Activated T-cell treated with anti-CD3 and anti-CD28 coated beads for 48 hours (primary cell): ENCODE results near the gene DNAJC3.
"Not testable (repeated sequence)": the region's sequence is repeated elsewhere in the genome, so short reads cannot be mapped to it uniquely, and the experiment has no call there.

Experiments used
- DNase-seq: peaks from one replicate; pipeline ENCODE4 v3.0.0-alpha.2; 2020; ENCODE audit warnings: low read depth

The DNAJC3 gene

GRCh38 chr13:95716231-95716630 is 39.3 kb downstream of the DNAJC3 start:
- DNase-seq: no peak

DNA sequence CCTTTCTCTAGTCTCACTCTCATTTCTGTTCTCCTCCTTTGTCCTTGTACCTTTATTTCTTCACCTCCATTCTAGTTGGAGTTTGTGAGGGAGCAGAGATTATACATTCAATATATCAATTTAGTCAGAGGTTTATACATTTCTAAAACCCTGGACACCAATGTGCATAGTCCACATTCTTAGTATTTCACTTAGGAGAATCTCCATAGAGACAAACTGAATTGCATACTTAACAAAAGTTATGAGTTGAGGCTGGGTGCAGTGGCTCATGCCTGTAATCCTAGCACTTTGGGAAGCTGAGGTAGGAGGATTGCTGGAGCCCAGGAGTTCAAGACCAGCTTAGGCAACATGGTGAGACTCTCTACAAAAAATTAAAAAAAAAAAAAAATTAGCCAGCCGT is 45.3 kb downstream of the DNAJC3 start:
- DNase-seq: no peak

DNA sequence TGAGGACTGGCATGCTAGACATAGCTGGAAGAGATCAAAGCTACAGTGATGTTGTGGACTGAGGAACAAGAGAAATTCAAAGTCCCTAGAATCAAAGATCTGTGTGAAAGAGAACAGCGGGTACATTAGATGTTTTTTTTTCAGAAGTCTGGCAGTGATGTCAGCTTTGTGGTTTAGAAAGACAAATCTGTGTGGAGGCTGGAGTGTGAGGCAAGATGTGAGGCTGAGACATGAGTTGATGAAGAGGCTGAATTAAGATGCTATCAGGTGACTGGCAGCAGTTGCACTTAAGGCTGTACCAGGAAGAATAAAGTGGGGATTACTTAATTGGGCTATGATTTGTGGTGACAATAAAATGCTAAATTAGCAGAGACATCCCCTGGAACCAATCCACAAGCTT is 46.5 kb downstream of the DNAJC3 start:
- no peak for DNase-seq

DNA sequence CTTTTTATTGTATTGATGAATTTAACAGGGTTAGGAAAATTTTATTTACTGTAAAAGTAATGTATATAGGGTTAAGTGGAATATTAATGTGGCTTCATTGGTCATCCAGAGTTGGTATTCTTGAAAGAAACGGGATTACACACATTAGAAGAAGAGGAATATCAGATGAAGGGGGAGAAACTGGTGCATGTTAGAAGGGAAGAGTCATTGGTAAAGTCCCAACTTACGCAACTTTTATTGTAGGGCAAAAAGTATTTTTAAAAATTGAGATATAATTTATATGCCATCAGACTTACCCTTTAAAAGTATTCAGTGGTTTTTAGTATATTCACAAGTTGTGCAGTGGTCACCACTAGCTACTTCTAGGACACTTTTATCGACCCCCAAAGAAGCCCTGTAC is 47.3 kb downstream of the DNAJC3 start:
- DNase-seq: no peak

GRCh38 chr13:95726876-95727275 is 49.9 kb downstream of the DNAJC3 start:
- DNase-seq: no peak

GRCh38 chr13:95728957-95729356 is 52.0 kb downstream of the DNAJC3 start:
- DNase-seq: no peak

- DNase-seq: no peak
Measured at GRCh38 chr13:95734124-95734523, 57.2 kb downstream of the DNAJC3 start.

DNA sequence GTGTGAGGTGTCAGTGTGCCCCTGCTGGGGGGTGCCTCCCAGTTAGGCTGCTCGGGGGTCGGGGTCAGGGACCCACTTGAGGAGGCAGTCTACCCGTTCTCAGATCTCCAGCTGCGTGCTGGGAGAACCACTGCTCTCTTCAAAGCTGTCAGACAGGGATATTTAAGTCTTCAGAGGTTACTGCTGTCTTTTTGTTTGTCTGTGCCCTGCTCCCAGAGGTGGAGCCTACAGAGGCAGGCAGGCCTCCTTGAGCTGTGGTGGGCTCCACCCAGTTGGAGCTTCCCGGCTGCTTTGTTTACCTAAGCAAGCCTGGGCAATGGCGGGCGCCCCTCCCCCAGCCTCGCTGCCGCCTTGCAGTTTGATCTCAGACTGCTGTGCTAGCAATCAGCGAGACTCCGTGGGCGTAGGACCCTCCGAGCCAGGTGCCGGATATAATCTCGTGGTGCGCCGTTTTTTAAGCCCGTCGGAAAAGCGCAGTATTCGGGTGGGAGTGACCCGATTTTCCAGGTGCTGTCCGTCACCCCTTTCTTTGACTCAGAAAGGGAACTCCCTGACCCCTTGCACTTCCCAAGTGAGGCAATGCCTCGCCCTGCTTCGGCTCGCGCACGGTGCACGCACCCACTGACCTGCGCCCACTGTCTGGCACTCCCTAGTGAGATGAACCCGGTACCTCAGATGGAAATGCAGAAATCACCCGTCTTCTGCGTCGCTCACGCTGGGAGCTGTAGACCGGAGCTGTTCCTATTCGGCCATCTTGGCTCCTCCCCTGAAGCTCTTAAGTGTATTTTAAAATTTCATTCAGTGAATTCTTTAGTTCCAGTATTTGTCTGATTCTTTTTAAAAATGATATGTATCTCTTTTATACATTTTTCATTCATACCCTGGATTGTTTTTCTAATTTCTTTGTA is 63.4 kb downstream of the DNAJC3 start:
- not testable (repeated sequence) for DNase-seq

DNA sequence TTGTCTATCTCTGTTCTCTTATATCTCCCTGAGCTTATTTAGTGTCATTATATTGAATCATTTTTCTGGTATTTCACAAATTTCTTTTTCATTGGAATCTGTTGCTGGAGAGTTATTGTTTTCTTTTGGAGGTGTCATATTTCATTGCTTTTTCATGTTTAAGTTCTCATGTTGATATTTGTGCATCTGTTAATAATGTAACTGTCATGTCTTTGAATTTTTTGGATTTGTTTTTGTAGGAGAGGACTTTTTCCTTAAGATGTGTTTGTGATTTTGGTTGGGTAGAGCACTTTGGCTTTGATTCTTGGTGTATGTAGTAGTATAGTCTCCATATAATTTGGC is 64.0 kb downstream of the DNAJC3 start:
- DNase-seq: no peak

DNA sequence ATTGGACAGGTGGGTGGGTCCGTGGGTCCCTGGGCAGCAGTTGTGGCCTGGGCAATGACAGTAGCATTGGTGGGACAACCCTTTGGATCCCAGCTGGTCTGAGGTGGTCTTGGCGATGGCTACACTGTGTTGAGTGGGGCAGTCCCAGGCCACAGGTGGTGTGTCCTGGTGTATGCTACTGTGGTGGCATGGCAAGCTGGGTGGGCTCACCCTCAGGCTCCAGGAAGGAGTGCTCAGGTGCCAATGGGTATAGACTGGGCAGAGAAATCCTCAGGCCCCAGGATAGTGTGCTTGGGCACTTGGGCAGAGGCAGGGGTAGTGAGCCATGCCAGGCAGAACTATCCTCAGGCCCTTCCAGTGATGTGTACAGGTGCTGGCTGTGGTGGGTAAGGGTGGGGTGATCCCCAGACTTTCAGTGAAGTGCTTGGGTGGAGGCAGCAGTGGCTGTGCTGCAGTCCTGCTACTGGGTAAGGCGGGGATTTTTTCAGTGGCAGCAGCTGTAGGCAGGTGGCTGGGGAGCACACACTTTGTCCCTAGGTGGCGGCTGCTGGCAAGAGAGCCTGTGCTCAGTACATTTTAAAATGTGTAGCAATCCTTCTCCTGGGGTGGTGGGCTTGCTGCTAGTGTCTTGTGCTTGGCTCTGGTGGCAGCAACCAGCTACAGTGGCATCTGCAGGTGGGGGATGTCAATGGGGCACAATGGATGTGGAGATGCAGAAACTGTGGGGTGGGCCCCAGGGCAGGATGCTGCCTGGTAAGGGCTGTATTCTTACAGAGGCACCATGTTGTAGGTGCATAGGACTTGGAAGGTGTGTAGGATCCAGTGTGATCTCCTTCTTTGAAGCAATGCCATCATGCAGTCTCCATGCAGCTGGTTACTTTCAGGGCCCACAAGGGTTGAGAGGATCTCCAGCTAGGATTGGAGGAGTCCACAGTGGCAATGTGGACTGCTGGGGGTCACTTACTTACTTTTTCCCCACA is 64.9 kb downstream of the DNAJC3 start:
- no peak for DNase-seq

DNA sequence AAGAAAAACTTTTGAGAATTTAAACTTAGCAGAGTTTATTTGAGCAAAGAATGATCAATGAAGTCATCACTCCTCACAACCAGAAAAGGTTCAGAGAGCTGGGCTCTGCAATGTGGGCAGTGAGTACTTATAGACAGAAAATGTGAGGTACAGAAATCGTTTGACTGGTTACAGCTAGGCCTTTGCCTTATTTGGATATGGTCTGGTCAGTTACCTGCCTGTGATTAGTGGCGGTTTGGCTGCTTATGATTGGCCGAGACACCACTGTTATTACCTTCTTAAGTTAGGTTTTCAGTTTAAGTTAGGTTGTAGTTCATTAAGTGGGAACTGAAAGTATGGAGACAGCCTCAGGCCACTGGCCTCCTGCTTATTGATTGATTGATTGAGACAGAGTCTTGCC is 66.3 kb downstream of the DNAJC3 start:
- no peak for DNase-seq

GRCh38 chr13:95745289-95745688 is 68.3 kb downstream of the DNAJC3 start:
- DNase-seq: no peak

DNA sequence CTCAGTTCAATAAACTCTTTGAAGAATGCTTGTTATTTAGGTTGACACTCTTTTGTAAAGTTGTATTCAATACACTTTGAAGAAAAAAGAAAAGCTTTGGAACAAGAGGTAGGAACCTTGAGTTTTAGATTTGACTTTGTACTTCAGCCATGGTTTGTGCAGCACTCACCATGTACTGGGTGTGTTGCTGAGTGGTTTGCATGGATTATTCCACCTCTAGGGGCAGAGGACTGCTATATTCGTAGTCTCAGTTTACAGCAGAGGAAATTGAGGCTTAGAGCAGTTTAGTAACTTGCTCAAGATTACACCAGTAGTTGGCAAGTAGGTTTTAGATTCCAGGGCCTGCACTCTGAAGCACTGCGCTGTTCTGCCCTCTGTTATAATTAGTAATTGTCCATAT is 68.8 kb downstream of the DNAJC3 start:
- no peak for DNase-seq

DNA sequence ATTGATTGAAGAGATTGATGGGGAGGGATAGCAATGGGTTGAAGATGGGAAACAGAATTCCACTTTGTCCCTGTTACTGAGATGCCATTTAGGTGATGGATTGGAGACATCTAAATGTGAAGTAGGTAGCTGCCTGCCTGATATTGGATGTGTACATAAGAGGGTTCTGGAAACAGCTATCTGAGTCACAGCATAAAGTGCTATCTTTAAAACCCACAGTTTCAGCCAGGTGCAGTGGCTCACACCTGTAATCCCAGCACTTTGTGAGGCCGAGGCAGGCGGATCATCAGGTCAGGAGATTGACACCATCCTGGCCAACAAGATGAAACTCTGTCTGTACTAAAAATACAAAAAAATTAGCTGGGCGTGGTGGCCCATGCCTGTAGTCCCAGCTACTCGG is 72.6 kb downstream of the DNAJC3 start:
- no peak for DNase-seq

DNA sequence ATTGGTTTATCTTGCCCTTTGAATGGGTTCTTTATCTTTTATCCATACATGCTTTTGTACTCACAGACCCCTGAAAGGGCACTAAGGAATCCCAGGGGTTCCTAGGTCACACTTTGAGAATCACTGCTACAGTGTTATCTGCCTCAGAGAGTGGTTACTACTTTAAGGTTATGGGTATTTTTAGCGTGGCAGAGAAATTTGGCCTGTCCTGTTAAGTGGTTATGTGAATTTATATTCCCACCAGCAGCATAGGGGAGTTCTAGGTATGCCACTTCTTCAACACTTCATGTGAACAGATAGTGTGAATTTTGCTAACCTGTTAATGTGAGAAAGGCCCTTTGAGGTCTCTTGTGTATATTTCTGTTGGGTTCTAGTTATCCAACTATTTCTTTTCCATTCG is 75.7 kb downstream of the DNAJC3 start:
- no peak for DNase-seq

- DNase-seq: no peak
Measured at GRCh38 chr13:95754069-95754468, 77.1 kb downstream of the DNAJC3 start.

DNA sequence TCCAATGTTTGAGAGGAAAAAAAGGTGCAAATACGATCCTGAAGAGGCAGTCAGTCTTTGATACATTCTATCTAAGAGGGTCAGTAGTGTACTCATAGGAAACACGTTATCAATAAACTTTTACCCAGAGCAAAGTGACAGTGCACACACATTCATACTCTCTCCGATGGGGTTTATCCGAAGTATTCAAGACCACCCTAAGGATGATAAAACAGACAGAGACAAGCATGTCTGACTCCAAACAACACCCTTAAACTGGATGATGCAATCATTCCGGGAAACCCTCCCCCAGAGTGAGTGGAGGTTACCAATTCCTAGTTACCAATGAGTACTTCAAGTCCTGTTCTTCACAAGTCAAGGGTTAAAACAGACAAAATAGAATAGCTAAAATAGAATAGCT is 79.1 kb downstream of the DNAJC3 start:
- no peak for DNase-seq

GRCh38 chr13:95762626-95763025 is 85.7 kb downstream of the DNAJC3 start:
- not testable (repeated sequence) for DNase-seq

DNA sequence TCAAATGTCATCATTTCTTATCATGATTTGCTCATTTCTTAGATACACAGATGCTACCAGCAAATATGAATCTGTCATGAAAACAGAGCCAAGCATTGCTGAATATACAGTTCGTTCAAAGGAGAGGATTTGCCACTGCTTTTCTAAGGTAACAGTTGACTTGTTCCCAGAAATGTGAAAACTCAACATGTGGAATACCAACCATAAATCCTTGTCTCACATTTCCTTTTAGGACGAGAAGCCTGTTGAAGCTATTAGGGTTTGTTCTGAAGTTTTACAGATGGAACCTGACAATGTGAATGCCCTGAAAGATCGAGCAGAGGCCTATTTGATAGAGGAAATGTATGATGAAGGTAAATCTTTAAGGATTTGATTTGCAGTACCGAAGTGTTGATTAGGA is 86.7 kb downstream of the DNAJC3 start:
- no peak for DNase-seq

GRCh38 chr13:95771905-95772304 is 95.0 kb downstream of the DNAJC3 start:
- DNase-seq: no peak

- no peak for DNase-seq
Measured at GRCh38 chr13:95779522-95779921, 102.6 kb downstream of the DNAJC3 start.

GRCh38 chr13:95781016-95781415 is 104.1 kb downstream of the DNAJC3 start:
- DNase-seq: no peak

DNA sequence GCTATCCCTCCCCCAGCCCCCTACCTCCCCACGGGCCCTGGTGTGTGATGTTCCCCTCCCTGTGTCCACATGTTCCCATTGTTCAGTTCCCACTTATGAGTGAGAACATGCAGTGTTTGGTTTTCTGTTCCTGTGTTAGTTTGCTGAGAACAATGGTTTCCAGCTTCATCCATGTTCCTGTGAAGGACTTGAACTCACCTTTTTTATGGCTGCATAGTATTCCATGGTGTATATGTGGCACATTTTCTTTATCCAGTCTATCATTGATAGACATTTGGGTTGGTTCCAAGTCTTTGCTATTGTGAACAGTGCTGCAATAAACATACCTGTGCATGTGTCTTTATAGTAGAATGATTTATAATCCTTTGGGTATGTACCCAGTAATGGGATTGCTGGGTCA is 105.0 kb downstream of the DNAJC3 start:
- DNase-seq: not testable (repeated sequence)
